ENCODE results near the gene BPIFB1. TPM values are rescaled to one million over a fixed set of nuclear protein-coding genes. Genes with fewer than 3 reads are reported as not detected.

The BPIFB1 gene
- total and polyA plus RNA-seq, 10 of the 15 experiments (the other 5 are each of a cell fraction or from before 2014, with no cell fraction given), result 0.13 TPM; not detected in 9

GRCh38 chr20:33237989-33238388, 45.0 kb upstream of the BPIFB1 start (continued):
- TF ChIP-seq ZBTB40 (IDR thresholded peaks at IDR 0.05; ENCODE audit: borderline replicate concordance), result no peak

GRCh38 chr20:33239418-33239817, 43.6 kb upstream of the BPIFB1 start:
- Histone ChIP-seq H3K9ac (ENCODE audit: control insufficient read depth, insufficient read depth, low read length) (no peak overlapping the region), H3K4me1 (ENCODE audit: control insufficient read depth, insufficient read depth, low read length) (no peaks in the 10 kb centered on the region), H3K4me3 (no peak overlapping the region), H4K20me1 (ENCODE audit: control insufficient read depth, insufficient read depth) (no peaks in the 10 kb centered on the region), H3K9me3 (replicated peaks; ENCODE audit: control insufficient read depth, insufficient read depth, low read length) (no peaks in the 10 kb centered on the region), H3K27ac (ENCODE audit: control insufficient read depth, insufficient read depth) (no peak overlapping the region), H3K27me3 (replicated peaks in 1 of 2; ENCODE audit: control insufficient read depth in 2 of 2, insufficient read depth in 2 of 2, low read length in 1 of 2) (peaks cover 0 to 1% of the 10 kb centered on the region in 2 experiments; a peak in 1 of 4 replicates), H3K4me2 (ENCODE audit: control insufficient read depth, insufficient read depth) (no peak overlapping the region), H3K36me3 (ENCODE audit: control insufficient read depth in 2 of 2, insufficient read depth in 2 of 2, low read length in 1 of 2) (no peaks in the 10 kb centered on the region), H3K79me2 (ENCODE audit: control insufficient read depth, insufficient read depth, low read length) (no peaks in the 10 kb centered on the region), H2AFZ (ENCODE audit: control insufficient read depth, low read depth, low read length) (no peak overlapping the region)
- intact Hi-C loops (cut with micrococcal nuclease; ENCODE audit: unreplicated experiment) (no loop called here), in situ Hi-C loops (cut with MboI) (no loop called here)
- ChIA-PET RAD21 (ENCODE audit: unreplicated experiment) (no interaction called here), CTCF (interaction anchor here (0.9 to 1.6 kb wide), 3 partner anchors 9 to 53 kb away, joined by 3 read pairs; no protein-coding TSS in a partner anchor), POLR2A (no interaction called here), SMC1A (ENCODE audit: uncharacterized antibody, unreplicated experiment) (no interaction called here)
- WGBS (ENCODE audit: insufficient coverage, insufficient replicate concordance, low lambda C conversion rate, missing lambda C conversion rate), result 6% methylated on average over 1 of the region's 1 CpG
- FAIRE-seq (no peak), ATAC-seq (no peak), DNase-seq (ENCODE audit: low read depth, low spot score) (no peak)
- BruUV-seq (replicated peaks), result no TSS peak
- no peak for TF ChIP-seq IKZF1 (conservative IDR thresholded peaks at IDR 0.05)
- no peak for TF ChIP-seq IRF4 (IDR thresholded peaks at IDR 0.05; ENCODE audit: low read depth, low read length)
- no peak for TF ChIP-seq SMAD5 (IDR thresholded peaks at IDR 0.05; ENCODE audit: low read depth)
- no peak for TF ChIP-seq CHD4 (IDR thresholded peaks at IDR 0.05)
- TF ChIP-seq ESRRA (IDR thresholded peaks at IDR 0.05; ENCODE audit: low read length), result no peak
- TF ChIP-seq SREBF2 (IDR thresholded peaks at IDR 0.05; ENCODE audit: low read length), result no peak
- TF ChIP-seq ZBED1 (IDR thresholded peaks at IDR 0.05; ENCODE audit: borderline replicate concordance), result no peak
- no peak for TF ChIP-seq HDAC2 (IDR thresholded peaks at IDR 0.05)
- TF ChIP-seq USF1 (IDR thresholded peaks at IDR 0.05; ENCODE audit: borderline replicate concordance, extremely low read length, insufficient read depth, low read depth, low read length), result no peak
- TF ChIP-seq E2F4 (IDR thresholded peaks at IDR 0.05; ENCODE audit: low read depth, low read length), result no peak
- no peak for TF ChIP-seq CREM (IDR thresholded peaks at IDR 0.05; ENCODE audit: low read depth)
- TF ChIP-seq MLLT1 (IDR thresholded peaks at IDR 0.05), result no peak
